AG09319 (cell line): Measurements from ENCODE around the gene EGFL7.
"Not testable (repeated sequence)": the region's sequence is repeated elsewhere in the genome, so short reads cannot be mapped to it uniquely, and the experiment has no call there.

ENCODE experiments used
- DNase-seq: peaks from one replicate; pipeline ENCODE4 v3.0.0-alpha.2; 2010; ENCODE audit warnings: low read depth; ENCODE audit errors: extremely low read depth
- TF ChIP-seq, protein P1 (sequence below): IDR thresholded peaks from 2 replicates; pipeline ENCODE4 v1.5.1; 2011; ENCODE audit warnings: low read depth, mild to moderate bottlenecking, inconsistent platforms, low read length, moderate library complexity

The EGFL7 gene

DNA sequence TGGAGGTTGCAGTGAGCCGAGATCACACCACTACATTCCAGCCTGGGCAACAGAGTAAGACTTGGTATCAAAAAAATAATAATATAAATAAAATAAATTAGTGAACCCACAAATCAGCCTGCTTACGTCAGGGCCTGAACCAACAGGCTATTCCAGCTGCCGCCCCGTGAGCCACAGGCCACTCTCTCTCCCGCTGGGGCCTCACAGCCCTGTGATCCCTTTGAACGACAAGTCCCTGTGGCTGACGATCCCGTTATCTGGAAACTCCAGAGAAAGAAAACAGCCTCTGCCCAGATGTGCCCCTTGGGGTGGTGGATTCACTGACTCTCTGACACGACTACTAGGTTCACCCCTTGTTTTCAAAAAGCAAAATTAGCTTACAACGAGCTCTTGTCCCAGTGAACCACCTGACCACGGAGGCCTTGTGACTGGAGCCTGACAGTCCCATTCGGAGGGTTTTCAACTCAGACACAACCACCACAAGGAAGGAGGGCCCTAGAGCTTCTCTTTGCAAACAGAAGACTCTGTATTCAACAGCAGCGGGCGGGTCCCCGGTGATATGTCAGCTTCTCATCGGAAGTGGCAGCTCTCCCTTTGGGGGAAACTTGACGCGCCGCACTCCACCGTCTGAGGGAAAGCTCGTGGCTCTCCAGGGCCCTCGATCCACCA, 45.3 kb downstream of the EGFL7 start:
- TF ChIP-seq, protein P1, sequence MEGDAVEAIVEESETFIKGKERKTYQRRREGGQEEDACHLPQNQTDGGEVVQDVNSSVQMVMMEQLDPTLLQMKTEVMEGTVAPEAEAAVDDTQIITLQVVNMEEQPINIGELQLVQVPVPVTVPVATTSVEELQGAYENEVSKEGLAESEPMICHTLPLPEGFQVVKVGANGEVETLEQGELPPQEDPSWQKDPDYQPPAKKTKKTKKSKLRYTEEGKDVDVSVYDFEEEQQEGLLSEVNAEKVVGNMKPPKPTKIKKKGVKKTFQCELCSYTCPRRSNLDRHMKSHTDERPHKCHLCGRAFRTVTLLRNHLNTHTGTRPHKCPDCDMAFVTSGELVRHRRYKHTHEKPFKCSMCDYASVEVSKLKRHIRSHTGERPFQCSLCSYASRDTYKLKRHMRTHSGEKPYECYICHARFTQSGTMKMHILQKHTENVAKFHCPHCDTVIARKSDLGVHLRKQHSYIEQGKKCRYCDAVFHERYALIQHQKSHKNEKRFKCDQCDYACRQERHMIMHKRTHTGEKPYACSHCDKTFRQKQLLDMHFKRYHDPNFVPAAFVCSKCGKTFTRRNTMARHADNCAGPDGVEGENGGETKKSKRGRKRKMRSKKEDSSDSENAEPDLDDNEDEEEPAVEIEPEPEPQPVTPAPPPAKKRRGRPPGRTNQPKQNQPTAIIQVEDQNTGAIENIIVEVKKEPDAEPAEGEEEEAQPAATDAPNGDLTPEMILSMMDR, result no peak
- no peak for DNase-seq

- DNase-seq, result no peak
- TF ChIP-seq, protein P1, result no peak
These were observed 46.9 kb downstream of the EGFL7 start for GRCh38 chr9:136709454-136710109.

GRCh38 chr9:136710543-136710942, 47.8 kb downstream of the EGFL7 start:
- TF ChIP-seq, protein P1, result no peak
- no peak for DNase-seq

GRCh38 chr9:136711219-136711648, 48.5 kb downstream of the EGFL7 start:
- not testable (repeated sequence) for DNase-seq

GRCh38 chr9:136711751-136712689, 49.3 kb downstream of the EGFL7 start, which contains the start of gene DIPK1B:
Gene DIPK1B (plus strand): TSS chr9:136712572. CDS start chr9:136712666, 94 bp downstream.
- no peak for DNase-seq
- TF ChIP-seq, protein P1, result no peak

- TF ChIP-seq, protein P1, result no peak
- no peak for DNase-seq
These were observed 50.2 kb downstream of the EGFL7 start for GRCh38 chr9:136712690-136713544.

GRCh38 chr9:136713550-136713949, 50.8 kb downstream of the EGFL7 start:
- DNase-seq, result no peak
- TF ChIP-seq, protein P1, result no peak
